Neural cell (in vitro differentiated cells): ENCODE results near the gene WDFY1. TPM values are rescaled to one million over a fixed set of nuclear protein-coding genes. Genes with fewer than 3 reads are reported as not detected.

ENCODE experiments used
- H2AFZ ChIP-seq: fragments of 200-600, 300-800 bp; sonication (generic), shearing (Covaris generic); 2 replicates; pipeline ENCODE4 v1.6.0; 2014; ENCODE audit warnings: low read depth, mild to moderate bottlenecking, antibody characterized with exemption, low read length, moderate library complexity
- H3F3A ChIP-seq: fragments of 200-600 bp; shearing (Covaris generic); 2 replicates; pipeline ENCODE4 v1.6.1; 2016; ENCODE audit warnings: mild to moderate bottlenecking, moderate library complexity, mixed read lengths, antibody characterized with exemption, low read length; ENCODE audit not compliant: insufficient read depth, poor library complexity, severe bottlenecking
- H3K27ac ChIP-seq: fragments of 200-600, 300-800 bp; sonication (generic), shearing (Covaris generic); 2 replicates; pipeline ENCODE4 v1.5.1; 2014; ENCODE audit warnings: mild to moderate bottlenecking, low read length, moderate library complexity
- H3K27me3 ChIP-seq: fragments of 300-800, 200-600 bp; sonication (generic), shearing (Covaris generic); 2 replicates; pipeline ENCODE4 v1.6.0; 2014; ENCODE audit warnings: mild to moderate bottlenecking, low read depth, low read length, moderate library complexity; ENCODE audit not compliant: insufficient read depth
- H3K36me3 ChIP-seq: fragments of 300-800, 200-600 bp; sonication (generic), shearing (Covaris generic); 2 replicates; pipeline ENCODE4 v1.5.1; 2014; ENCODE audit warnings: mild to moderate bottlenecking, antibody characterized with exemption, low read length, moderate library complexity; ENCODE audit not compliant: insufficient read depth
- H3K4me2 ChIP-seq: fragments of 300-800, 200-600 bp; sonication (generic), shearing (Covaris generic); 2 replicates; pipeline ENCODE4 v1.6.0; 2014; ENCODE audit warnings: mild to moderate bottlenecking, low read length
- H3K4me3 ChIP-seq: fragments of 300-800, 200-600 bp; sonication (generic), shearing (Covaris generic); 2 replicates; pipeline ENCODE4 v1.5.1; 2014; ENCODE audit warnings: mild to moderate bottlenecking, low read length, moderate library complexity
- H3K79me2 ChIP-seq: fragments of 200-600 bp; shearing (Covaris generic); replicated peaks from 2 replicates; pipeline ENCODE4 v1.6.0; 2014; ENCODE audit warnings: mild to moderate bottlenecking, low read length, moderate library complexity; ENCODE audit not compliant: insufficient read depth
- H3K9ac ChIP-seq: fragments of 300-800, 200-600 bp; sonication (generic), shearing (Covaris generic); 2 replicates; pipeline ENCODE4 v1.6.1; 2016; ENCODE audit warnings: mild to moderate bottlenecking, low read length, mixed read lengths
- H3K9me2 ChIP-seq: fragments of 200-600 bp; shearing (Covaris generic); 2 replicates; pipeline ENCODE4 v1.6.1; 2016; ENCODE audit warnings: mild to moderate bottlenecking, low read length, mixed read lengths; ENCODE audit not compliant: insufficient read depth
- H3K9me3 ChIP-seq: fragments of 200-600, 300-800 bp; sonication (generic), shearing (Covaris generic); 2 replicates; pipeline ENCODE4 v1.6.1; 2016; ENCODE audit warnings: mild to moderate bottlenecking, mixed run types, low read length, moderate library complexity, mixed read lengths
- H4K20me1 ChIP-seq: fragments of 200-600 bp; shearing (Covaris generic); 2 replicates; pipeline ENCODE4 v1.6.1; 2016; ENCODE audit warnings: mild to moderate bottlenecking, mixed run types; ENCODE audit not compliant: insufficient read depth
- EP300 ChIP-seq: fragments of 450-650 bp; conservative IDR thresholded peaks from 2 replicates; pipeline ENCODE4 v1.6.1; 2014; ENCODE audit warnings: antibody characterized with exemption, mild to moderate bottlenecking, moderate library complexity; ENCODE audit not compliant: poor library complexity, severe bottlenecking
- EZH2 ChIP-seq: fragments of 200-600, 300-800 bp; shearing (Covaris generic), sonication (generic); IDR thresholded peaks from 2 replicates; pipeline ENCODE4 v1.6.1; 2014; ENCODE audit warnings: antibody characterized with exemption, low read length, borderline replicate concordance, mild to moderate bottlenecking; ENCODE audit not compliant: insufficient read depth, poor library complexity, severe bottlenecking
- MXI1 ChIP-seq: fragments of 450-650 bp; conservative IDR thresholded peaks from 2 replicates; pipeline ENCODE4 v1.6.1; 2014; ENCODE audit warnings: antibody characterized with exemption, mild to moderate bottlenecking; ENCODE audit not compliant: poor library complexity, severe bottlenecking
- POLR2AphosphoS5 ChIP-seq: IDR thresholded peaks from 2 replicates; pipeline ENCODE4 v1.6.1; 2012
- RAD21 ChIP-seq: fragments of 450-650 bp; conservative IDR thresholded peaks from 2 replicates; pipeline ENCODE4 v1.6.1; 2014; ENCODE audit warnings: antibody characterized with exemption, mild to moderate bottlenecking, moderate library complexity
- REST ChIP-seq: IDR thresholded peaks from 2 replicates; pipeline ENCODE4 v1.6.1; 2012; ENCODE audit warnings: borderline replicate concordance
- SMC3 ChIP-seq: fragments of 450-650 bp; conservative IDR thresholded peaks from 2 replicates; pipeline ENCODE4 v1.6.1; 2014; ENCODE audit warnings: antibody characterized with exemption, mild to moderate bottlenecking, moderate library complexity; ENCODE audit not compliant: poor library complexity
- TAF1 ChIP-seq: IDR thresholded peaks from 2 replicates; pipeline ENCODE4 v1.6.1; 2012; ENCODE audit warnings: low read depth
- polyA plus RNA-seq: library from polyadenylated mRNA; depleted of rRNA; stranded (reverse); fragments of >200 nt; gene quantifications from 2 replicates; pipeline ENCODE4 v1.2.3, GENCODE V29; 2014
- TF ChIP-seq, protein P1 (sequence below): fragments of 450-650 bp; IDR thresholded peaks from 2 replicates; pipeline ENCODE4 v1.5.1; 2014; ENCODE audit warnings: antibody characterized with exemption, mild to moderate bottlenecking, moderate library complexity; ENCODE audit not compliant: poor library complexity, severe bottlenecking

The WDFY1 gene
- polyA plus RNA-seq, 1 donor from 2014 or later = 49.4 TPM

- H3K79me2 ChIP-seq = no peaks in the 10 kb centered on the region
- H3K36me3 ChIP-seq = no peaks in the 10 kb centered on the region
- no peaks in the 10 kb centered on the region for H4K20me1 ChIP-seq
- H3K27ac ChIP-seq = no peak overlapping the region
- H3F3A ChIP-seq = no peaks in the 10 kb centered on the region
- no peak overlapping the region for H3K4me2 ChIP-seq
- TF ChIP-seq POLR2AphosphoS5 (no peak), REST (no peak), EP300 (no peak), RAD21 (no peak), TAF1 (no peak), SMC3 (no peak), MXI1 (no peak), EZH2 (no peak)
- TF ChIP-seq, protein P1, sequence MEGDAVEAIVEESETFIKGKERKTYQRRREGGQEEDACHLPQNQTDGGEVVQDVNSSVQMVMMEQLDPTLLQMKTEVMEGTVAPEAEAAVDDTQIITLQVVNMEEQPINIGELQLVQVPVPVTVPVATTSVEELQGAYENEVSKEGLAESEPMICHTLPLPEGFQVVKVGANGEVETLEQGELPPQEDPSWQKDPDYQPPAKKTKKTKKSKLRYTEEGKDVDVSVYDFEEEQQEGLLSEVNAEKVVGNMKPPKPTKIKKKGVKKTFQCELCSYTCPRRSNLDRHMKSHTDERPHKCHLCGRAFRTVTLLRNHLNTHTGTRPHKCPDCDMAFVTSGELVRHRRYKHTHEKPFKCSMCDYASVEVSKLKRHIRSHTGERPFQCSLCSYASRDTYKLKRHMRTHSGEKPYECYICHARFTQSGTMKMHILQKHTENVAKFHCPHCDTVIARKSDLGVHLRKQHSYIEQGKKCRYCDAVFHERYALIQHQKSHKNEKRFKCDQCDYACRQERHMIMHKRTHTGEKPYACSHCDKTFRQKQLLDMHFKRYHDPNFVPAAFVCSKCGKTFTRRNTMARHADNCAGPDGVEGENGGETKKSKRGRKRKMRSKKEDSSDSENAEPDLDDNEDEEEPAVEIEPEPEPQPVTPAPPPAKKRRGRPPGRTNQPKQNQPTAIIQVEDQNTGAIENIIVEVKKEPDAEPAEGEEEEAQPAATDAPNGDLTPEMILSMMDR = no peak
- H3K9me3 ChIP-seq = no peaks in the 10 kb centered on the region
- H3K9me2 ChIP-seq = no peaks in the 10 kb centered on the region
- H3K9ac ChIP-seq = no peak overlapping the region
- no peak overlapping the region for H3K4me3 ChIP-seq
- no peak overlapping the region for H2AFZ ChIP-seq
- H3K27me3 ChIP-seq = no peaks in the 10 kb centered on the region
These were observed 27.5 kb upstream of the WDFY1 start for GRCh38 chr2:223972656-223973102.

DNA sequence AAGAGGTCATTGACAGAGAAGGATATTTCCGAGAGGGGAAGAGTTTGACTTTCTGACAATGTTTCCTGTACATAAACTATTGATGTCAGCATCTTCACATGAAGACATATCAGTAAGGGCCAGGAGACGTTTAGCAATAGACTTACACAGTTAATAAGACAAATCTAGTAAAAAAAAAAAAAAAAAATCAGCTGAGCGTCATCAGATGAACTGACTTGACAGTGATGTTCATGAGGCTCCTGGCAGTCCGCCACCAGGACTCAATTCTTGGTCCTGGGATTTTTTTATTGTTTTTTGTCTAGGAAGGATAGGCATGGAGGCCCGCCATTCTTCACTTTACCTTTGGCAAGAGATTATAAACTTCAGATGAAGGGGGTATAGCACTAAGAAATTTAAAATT, 26.6 kb upstream of the WDFY1 start:
- Histone ChIP-seq H3K27me3 (no peaks in the 10 kb centered on the region), H3K9me3 (no peaks in the 10 kb centered on the region), H3K9me2 (no peaks in the 10 kb centered on the region), H3K27ac (no peak overlapping the region), H3K36me3 (no peaks in the 10 kb centered on the region), H4K20me1 (no peaks in the 10 kb centered on the region), H3K4me3 (no peak overlapping the region), H3F3A (no peaks in the 10 kb centered on the region), H3K79me2 (no peaks in the 10 kb centered on the region), H2AFZ (no peak overlapping the region), H3K9ac (no peak overlapping the region), H3K4me2 (no peak overlapping the region)
- TF ChIP-seq POLR2AphosphoS5 = no peak
